ENCODE data around the gene ATF1. TPM values are rescaled to one million over a fixed set of nuclear protein-coding genes. Genes with fewer than 3 reads are reported as not detected.
"Not testable (repeated sequence)": the region's sequence is repeated elsewhere in the genome, so short reads cannot be mapped to it uniquely, and the experiment has no call there.

The ATF1 gene
- total and polyA plus RNA-seq, 3 experiments from 2014 or later: 36.8 to 54.0 (median 50.8) TPM

GRCh38 chr12:50787618-50788017 lies 23.7 kb downstream of the ATF1 start:
- Histone ChIP-seq H3K27me3 (ENCODE audit: insufficient read depth, low read length, poor library complexity, severe bottlenecking) (no peaks in the 10 kb centered on the region), H3K9me3 (ENCODE audit: low read length) (no peaks in the 10 kb centered on the region), H3K36me3 (ENCODE audit: insufficient read depth, low read length) (no peaks in the 10 kb centered on the region), H3K4me1 (ENCODE audit: insufficient read depth, low read length) (peaks cover 4% of the 10 kb centered on the region), H3K27ac (ENCODE audit: low read depth, low read length) (no peak overlapping the region), H3K4me3 (ENCODE audit: low read length) (no peak overlapping the region)
- DNase-seq: no peak
- ChIA-PET CTCF (no interaction called here), POLR2A (no interaction called here)
- Mint-ChIP-seq H3K9me3 (peaks cover 0 to 4% (median 0%) of the 10 kb centered on the region in 5 donors), H3K27ac (no peak overlapping the region), H3K4me1 (peaks cover 21 to 32% (median 29%) of the 10 kb centered on the region in 3 donors), H3K36me3 (peaks cover 15 to 50% (median 17%) of the 10 kb centered on the region in 3 donors), H3K27me3 (no peaks in the 10 kb centered on the region), H3K4me3 (no peak overlapping the region)

DNA sequence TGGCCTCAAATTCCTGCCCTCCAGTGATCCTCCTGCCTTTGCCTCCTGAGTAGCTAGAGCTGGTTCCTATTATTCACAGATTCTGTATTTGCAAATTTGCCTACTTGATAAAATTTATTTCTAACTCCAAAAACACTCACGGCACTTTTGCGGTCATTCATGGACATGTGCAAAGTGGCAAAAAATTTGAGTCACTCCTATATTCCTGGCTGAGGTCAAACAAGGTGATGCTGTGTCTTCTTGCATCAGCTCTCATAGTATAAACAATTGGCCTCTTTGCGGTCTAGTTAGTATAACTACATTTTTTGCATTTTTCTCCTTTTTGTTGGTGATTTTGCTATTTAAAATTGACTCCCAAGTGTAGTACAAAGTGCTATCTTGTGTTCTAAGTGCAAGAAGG lies 24.7 kb downstream of the ATF1 start:
- peaks cover 15 to 50% (median 17%) of the 10 kb centered on the region in 3 donors for H3K36me3 Mint-ChIP-seq
- Histone ChIP-seq H3K4me1 (ENCODE audit: insufficient read depth, low read length) (peaks cover 4% of the 10 kb centered on the region), H3K27ac (ENCODE audit: low read depth, low read length) (no peak overlapping the region), H3K36me3 (ENCODE audit: insufficient read depth, low read length) (no peaks in the 10 kb centered on the region), H3K4me3 (ENCODE audit: low read length) (no peak overlapping the region), H3K27me3 (ENCODE audit: insufficient read depth, low read length, poor library complexity, severe bottlenecking) (no peaks in the 10 kb centered on the region), H3K9me3 (ENCODE audit: low read length) (no peaks in the 10 kb centered on the region)
- H3K27me3 Mint-ChIP-seq: no peaks in the 10 kb centered on the region
- peaks cover 21 to 32% (median 29%) of the 10 kb centered on the region in 3 donors for H3K4me1 Mint-ChIP-seq
- no peak for DNase-seq
- POLR2A ChIA-PET: no interaction called here
- no peak overlapping the region for H3K27ac Mint-ChIP-seq
- CTCF ChIA-PET: interaction anchor here (0.8 kb wide), 1 partner anchor 21 kb away, joined by 3 read pairs; no protein-coding TSS in a partner anchor
- no peak overlapping the region for H3K4me3 Mint-ChIP-seq
- peaks cover 0 to 4% (median 0%) of the 10 kb centered on the region in 5 donors for H3K9me3 Mint-ChIP-seq

- Histone ChIP-seq H3K27ac (ENCODE audit: low read depth, low read length) (no peak overlapping the region), H3K9me3 (ENCODE audit: low read length) (no peaks in the 10 kb centered on the region), H3K4me3 (ENCODE audit: low read length) (no peak overlapping the region), H3K36me3 (ENCODE audit: insufficient read depth, low read length) (no peaks in the 10 kb centered on the region), H3K4me1 (ENCODE audit: insufficient read depth, low read length) (no peaks in the 10 kb centered on the region), H3K27me3 (ENCODE audit: insufficient read depth, low read length, poor library complexity, severe bottlenecking) (no peaks in the 10 kb centered on the region)
- Mint-ChIP-seq H3K27me3 (no peaks in the 10 kb centered on the region), H3K4me3 (no peak overlapping the region), H3K36me3 (peaks cover 15 to 45% (median 15%) of the 10 kb centered on the region in 3 donors), H3K4me1 (peaks cover 15 to 21% (median 20%) of the 10 kb centered on the region in 3 donors), H3K27ac (peak overlapping the region in 1 of 8 donors; percentile 69), H3K9me3 (peaks cover 0 to 4% (median 0%) of the 10 kb centered on the region in 5 donors)
- ChIA-PET CTCF (interaction anchor here (0.7 to 1.1 kb wide), 2 partner anchors 196 to 286 kb away, joined by 3 read pairs; no protein-coding TSS in a partner anchor), POLR2A (interaction anchor here (0.7 to 0.9 kb wide), 2 partner anchors 25 to 641 kb away, joined by 4 read pairs; no protein-coding TSS in a partner anchor)
- no peak for DNase-seq
Measured at GRCh38 chr12:50790081-50790480, 26.2 kb downstream of the ATF1 start.

DNA sequence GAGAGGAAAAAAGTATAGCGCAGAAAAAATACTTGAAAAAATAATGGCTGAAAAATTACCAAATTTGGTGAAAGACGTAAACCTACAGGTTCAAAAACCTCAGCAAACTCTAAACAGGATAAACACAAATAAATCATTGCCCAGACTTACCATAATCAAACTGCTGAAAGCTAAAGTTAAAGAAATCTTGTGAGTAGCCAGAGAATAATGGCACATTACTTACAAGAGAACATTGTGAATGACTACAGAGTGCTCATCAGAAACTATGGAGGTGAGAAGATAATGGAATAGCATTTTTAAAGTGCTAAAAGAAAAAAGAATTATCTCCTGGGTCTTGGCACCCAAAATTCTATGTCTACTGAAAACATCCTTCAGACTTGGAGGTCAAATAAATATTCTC lies 36.0 kb downstream of the ATF1 start:
- Histone ChIP-seq H3K36me3 (ENCODE audit: insufficient read depth, low read length) (peaks cover 33% of the 10 kb centered on the region), H3K4me3 (ENCODE audit: low read length) (no peak overlapping the region), H3K9me3 (ENCODE audit: low read length) (no peaks in the 10 kb centered on the region), H3K27ac (ENCODE audit: low read depth, low read length) (no peak overlapping the region), H3K27me3 (ENCODE audit: insufficient read depth, low read length, poor library complexity, severe bottlenecking) (no peaks in the 10 kb centered on the region), H3K4me1 (ENCODE audit: insufficient read depth, low read length) (no peaks in the 10 kb centered on the region)
- Mint-ChIP-seq H3K9me3 (peaks cover 6 to 11% (median 10%) of the 10 kb centered on the region in 5 donors), H3K27ac (no peak overlapping the region), H3K27me3 (no peaks in the 10 kb centered on the region), H3K36me3 (peaks cover 29 to 68% (median 38%) of the 10 kb centered on the region in 3 donors), H3K4me1 (peaks cover 0 to 5% (median 2%) of the 10 kb centered on the region in 3 donors), H3K4me3 (no peak overlapping the region)
- DNase-seq: no peak
- ChIA-PET POLR2A (no interaction called here), CTCF (interaction anchor here (0.7 kb wide), 1 partner anchor 14 kb away, joined by 3 read pairs; no protein-coding TSS in a partner anchor)

DNA sequence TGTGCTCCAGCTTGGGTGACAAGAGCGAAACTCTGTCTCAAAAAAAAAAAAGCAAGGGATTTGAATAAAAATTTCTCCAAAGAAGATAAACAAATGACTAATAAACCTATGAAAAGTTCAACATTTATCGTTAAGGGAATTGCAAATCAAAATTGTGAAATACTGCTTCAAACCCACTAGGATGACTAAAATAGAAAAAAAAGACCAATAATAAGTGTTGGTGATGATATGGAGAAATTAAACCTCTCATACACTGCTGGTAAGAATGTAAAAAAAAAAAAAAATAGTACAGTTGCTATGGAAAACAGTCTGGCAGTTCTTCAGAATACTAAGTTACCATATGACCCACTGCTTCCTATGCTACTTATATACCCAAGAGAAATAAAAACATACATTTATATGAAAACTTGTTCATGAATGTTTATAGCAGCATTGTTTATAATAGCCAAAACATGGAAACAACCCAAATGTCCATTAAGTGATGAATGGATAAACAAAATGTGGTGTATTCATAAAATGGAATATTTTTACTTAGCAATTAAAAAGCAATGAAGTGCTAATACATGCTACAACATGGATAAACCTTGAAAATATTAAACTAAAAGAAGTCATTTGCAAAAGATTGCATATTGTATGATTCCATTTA lies 39.5 kb downstream of the ATF1 start:
- H3K4me3 Mint-ChIP-seq: no peak overlapping the region
- Histone ChIP-seq H3K4me3 (ENCODE audit: low read length) (no peak overlapping the region), H3K9me3 (ENCODE audit: low read length) (no peaks in the 10 kb centered on the region), H3K27me3 (ENCODE audit: insufficient read depth, low read length, poor library complexity, severe bottlenecking) (no peaks in the 10 kb centered on the region), H3K36me3 (ENCODE audit: insufficient read depth, low read length) (peaks cover 20% of the 10 kb centered on the region), H3K4me1 (ENCODE audit: insufficient read depth, low read length) (no peaks in the 10 kb centered on the region), H3K27ac (ENCODE audit: low read depth, low read length) (no peak overlapping the region)
- DNase-seq: no peak
- peak overlapping the region in 2 of 8 donors; percentile 19 to 91 for H3K27ac Mint-ChIP-seq
- peaks cover 6 to 11% (median 10%) of the 10 kb centered on the region in 5 donors for H3K9me3 Mint-ChIP-seq
- CTCF ChIA-PET: no interaction called here
- H3K27me3 Mint-ChIP-seq: no peaks in the 10 kb centered on the region
- POLR2A ChIA-PET: no interaction called here
- H3K4me1 Mint-ChIP-seq: peaks cover 0 to 4% (median 2%) of the 10 kb centered on the region in 3 donors
- peaks cover 23 to 48% (median 31%) of the 10 kb centered on the region in 3 donors for H3K36me3 Mint-ChIP-seq

- no peaks in the 10 kb centered on the region for H3K9me3 Mint-ChIP-seq
- H3K4me3 Mint-ChIP-seq: no peak overlapping the region
- no peak for DNase-seq
- Histone ChIP-seq H3K4me3 (ENCODE audit: low read length) (no peak overlapping the region), H3K27me3 (ENCODE audit: insufficient read depth, low read length, poor library complexity, severe bottlenecking) (no peaks in the 10 kb centered on the region), H3K4me1 (ENCODE audit: insufficient read depth, low read length) (no peaks in the 10 kb centered on the region), H3K9me3 (ENCODE audit: low read length) (no peaks in the 10 kb centered on the region), H3K36me3 (ENCODE audit: insufficient read depth, low read length) (peaks cover 14% of the 10 kb centered on the region), H3K27ac (ENCODE audit: low read depth, low read length) (no peak overlapping the region)
- peaks cover 11 to 38% (median 11%) of the 10 kb centered on the region in 3 donors for H3K36me3 Mint-ChIP-seq
- POLR2A ChIA-PET: no interaction called here
- H3K4me1 Mint-ChIP-seq: peaks cover 0 to 4% (median 2%) of the 10 kb centered on the region in 3 donors
- no peaks in the 10 kb centered on the region for H3K27me3 Mint-ChIP-seq
- CTCF ChIA-PET: no interaction called here
- no peak overlapping the region for H3K27ac Mint-ChIP-seq
Measured at GRCh38 chr12:50806176-50806575, 42.3 kb downstream of the ATF1 start.

DNA sequence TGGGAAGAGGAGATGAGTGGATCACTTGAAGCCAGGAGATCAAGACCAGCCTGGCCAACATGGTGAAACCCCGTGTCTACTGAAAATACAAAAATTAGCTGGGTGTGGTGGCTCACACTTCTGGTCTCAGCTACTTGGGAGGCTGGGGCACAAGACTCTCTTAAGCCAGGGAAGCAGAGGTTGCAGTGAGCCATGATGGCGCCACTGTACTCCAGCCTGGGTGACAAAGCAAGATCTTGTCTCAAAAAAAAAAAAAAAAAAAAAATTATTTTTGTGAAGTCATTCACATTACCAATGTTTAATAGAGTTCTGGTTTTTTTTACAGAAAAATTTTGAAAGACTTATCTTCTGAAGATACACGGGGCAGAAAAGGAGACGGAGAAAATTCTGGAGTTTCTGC lies 45.2 kb downstream of the ATF1 start:
- CTCF ChIA-PET, POLR2A ChIA-PET: not testable (repeated sequence)

GRCh38 chr12:50814921-50815320 lies 51.0 kb downstream of the ATF1 start:
- H3K4me1 ChIP-seq (ENCODE audit: insufficient read depth, low read length); CTCF ChIA-PET; H3K4me3 Mint-ChIP-seq; H3K9me3 Mint-ChIP-seq; H3K27me3 ChIP-seq (ENCODE audit: insufficient read depth, low read length, poor library complexity, severe bottlenecking); DNase-seq; H3K4me1 Mint-ChIP-seq; H3K27me3 Mint-ChIP-seq; H3K9me3 ChIP-seq (ENCODE audit: low read length); POLR2A ChIA-PET; H3K27ac ChIP-seq (ENCODE audit: low read depth, low read length); H3K4me3 ChIP-seq (ENCODE audit: low read length): not testable (repeated sequence)
- H3K36me3 ChIP-seq (ENCODE audit: insufficient read depth, low read length): peaks cover 21% of the 10 kb centered on the region
- Mint-ChIP-seq H3K36me3 (peaks cover 10 to 74% (median 29%) of the 10 kb centered on the region in 3 donors), H3K27ac (peak overlapping the region in 1 of 8 donors; percentile 15)

More for the DNA sequence above, 45.2 kb downstream of the ATF1 start:
- not testable (repeated sequence) for H3K9me3 ChIP-seq (ENCODE audit: low read length); H3K4me3 Mint-ChIP-seq; H3K4me1 Mint-ChIP-seq; H3K4me1 ChIP-seq (ENCODE audit: insufficient read depth, low read length); H3K27me3 Mint-ChIP-seq; H3K27ac ChIP-seq (ENCODE audit: low read depth, low read length); DNase-seq; H3K27ac Mint-ChIP-seq; H3K9me3 Mint-ChIP-seq; H3K4me3 ChIP-seq (ENCODE audit: low read length); H3K27me3 ChIP-seq (ENCODE audit: insufficient read depth, low read length, poor library complexity, severe bottlenecking)
- H3K36me3 ChIP-seq (ENCODE audit: insufficient read depth, low read length): peaks cover 20% of the 10 kb centered on the region
- H3K36me3 Mint-ChIP-seq: peaks cover 4 to 47% (median 13%) of the 10 kb centered on the region in 3 donors

Data from CD8-positive, alpha-beta memory T cell (primary cell).